DMS153 (cell line): ENCODE measurements around the gene ELK1.
A peak's percentile ranks its signal among the peaks of the same experiment; 100 is the strongest.
"Not testable (repeated sequence)": the region's sequence is repeated elsewhere in the genome, so short reads cannot be mapped to it uniquely, and the experiment has no call there.

Source experiments
- DNase-seq: peaks from one replicate; lab custom pipeline; 2025; lab: John Stamatoyannopoulos, UW

ELK1 gene, protein sequence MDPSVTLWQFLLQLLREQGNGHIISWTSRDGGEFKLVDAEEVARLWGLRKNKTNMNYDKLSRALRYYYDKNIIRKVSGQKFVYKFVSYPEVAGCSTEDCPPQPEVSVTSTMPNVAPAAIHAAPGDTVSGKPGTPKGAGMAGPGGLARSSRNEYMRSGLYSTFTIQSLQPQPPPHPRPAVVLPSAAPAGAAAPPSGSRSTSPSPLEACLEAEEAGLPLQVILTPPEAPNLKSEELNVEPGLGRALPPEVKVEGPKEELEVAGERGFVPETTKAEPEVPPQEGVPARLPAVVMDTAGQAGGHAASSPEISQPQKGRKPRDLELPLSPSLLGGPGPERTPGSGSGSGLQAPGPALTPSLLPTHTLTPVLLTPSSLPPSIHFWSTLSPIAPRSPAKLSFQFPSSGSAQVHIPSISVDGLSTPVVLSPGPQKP

DNA sequence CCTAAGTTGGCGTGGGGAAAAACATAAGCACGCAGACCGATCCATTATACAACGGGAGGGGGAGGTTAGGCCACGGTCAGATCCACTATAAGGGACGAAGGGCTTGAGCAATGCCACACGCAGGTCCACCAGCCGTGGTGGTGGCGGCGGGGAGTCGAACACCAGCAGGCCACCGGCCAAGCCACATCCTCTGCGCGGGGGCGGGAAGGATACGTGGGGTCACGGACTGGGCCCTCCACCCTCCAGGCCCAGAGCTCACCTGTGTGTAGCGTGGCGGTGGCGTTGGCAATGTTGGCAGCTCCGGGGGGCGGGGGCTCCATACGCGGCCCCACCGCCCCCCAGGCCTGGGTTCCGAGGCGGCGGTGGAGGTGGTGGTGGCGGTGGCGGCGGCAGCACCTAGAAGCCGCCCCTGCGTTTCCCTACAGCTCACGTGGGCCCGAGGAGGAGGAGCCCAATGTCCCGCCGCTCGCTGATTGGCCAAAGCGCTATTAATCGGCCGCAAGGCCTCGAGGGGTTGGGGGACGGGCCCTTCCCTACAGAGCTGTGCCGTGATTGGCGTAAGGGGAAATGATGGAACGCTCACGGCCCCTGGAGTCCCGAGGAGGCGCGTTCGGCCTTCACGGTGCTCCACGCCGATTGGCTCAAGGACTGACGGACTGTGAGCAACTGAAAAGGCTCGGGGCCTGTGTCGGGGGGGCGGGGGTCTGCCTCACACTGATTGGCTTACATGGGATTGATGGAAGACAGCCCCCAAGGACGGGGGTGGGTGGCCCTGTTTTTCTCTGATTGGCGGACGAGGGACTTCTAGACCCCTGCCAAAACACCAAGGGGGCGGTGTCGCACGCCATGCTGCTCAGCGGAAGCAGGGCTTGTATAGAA lies at the start of gene ELK1:
ELK1 (minus strand) TSS at position 400 of the 879 bp plus-strand sequence. CDS start 9,122 bp downstream, outside the sequence.
- peak; percentile 92 for DNase-seq

DNA sequence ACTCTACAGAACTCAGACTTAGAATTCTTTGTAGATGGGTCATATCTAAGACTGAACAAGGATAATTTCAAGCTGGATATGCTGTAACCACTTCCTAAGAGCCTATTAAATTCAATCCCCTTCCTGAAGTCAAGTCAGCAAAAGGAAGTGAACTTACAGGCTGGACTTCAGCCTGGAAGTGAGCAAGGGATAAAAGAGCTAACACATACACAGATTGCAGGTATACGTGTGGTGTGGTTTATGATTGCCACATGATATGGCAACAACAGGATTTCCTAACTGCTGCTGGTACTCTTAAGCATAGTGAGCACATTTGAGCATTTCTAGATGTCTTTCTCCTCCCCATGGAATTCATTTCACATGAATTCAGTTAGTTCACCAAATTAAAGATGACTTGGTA lies 46.8 kb upstream of the ELK1 start:
- no peak for DNase-seq

GRCh38 chrX:47690175-47690574 lies 39.8 kb upstream of the ELK1 start:
- no peak for DNase-seq

- no peak for DNase-seq
Measured at GRCh38 chrX:47687263-47687662, 36.9 kb upstream of the ELK1 start.

GRCh38 chrX:47683829-47684205 lies 33.5 kb upstream of the ELK1 start:
- DNase-seq = no peak

- DNase-seq = no peak
Measured at GRCh38 chrX:47683184-47683828, 32.9 kb upstream of the ELK1 start.

GRCh38 chrX:47675959-47676859 lies 25.8 kb upstream of the ELK1 start:
- not testable (repeated sequence) for DNase-seq

GRCh38 chrX:47674776-47675175 lies 24.4 kb upstream of the ELK1 start:
- no peak for DNase-seq

DNA sequence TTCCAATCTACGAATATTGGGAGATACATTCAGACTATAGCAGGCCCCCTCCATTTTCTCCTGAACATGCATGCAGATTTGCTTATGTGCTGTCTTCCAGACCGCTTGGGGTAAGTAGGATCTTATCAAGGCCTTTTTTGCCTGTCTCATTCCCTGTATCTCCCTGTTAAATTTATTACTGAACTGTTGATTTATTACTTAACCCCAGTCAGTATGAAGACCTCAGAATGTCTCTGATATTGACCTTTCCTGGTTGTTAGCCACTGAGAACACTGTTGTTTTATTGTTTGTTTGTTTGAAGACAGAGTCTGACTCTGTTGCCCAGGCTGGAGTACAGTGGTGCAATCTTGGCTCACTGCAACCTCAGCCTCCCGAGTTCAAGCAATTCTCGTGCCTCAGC lies 15.4 kb upstream of the ELK1 start:
- DNase-seq = not testable (repeated sequence)

- no peak for DNase-seq
Measured at GRCh38 chrX:47664737-47665136, 14.4 kb upstream of the ELK1 start.

DNA sequence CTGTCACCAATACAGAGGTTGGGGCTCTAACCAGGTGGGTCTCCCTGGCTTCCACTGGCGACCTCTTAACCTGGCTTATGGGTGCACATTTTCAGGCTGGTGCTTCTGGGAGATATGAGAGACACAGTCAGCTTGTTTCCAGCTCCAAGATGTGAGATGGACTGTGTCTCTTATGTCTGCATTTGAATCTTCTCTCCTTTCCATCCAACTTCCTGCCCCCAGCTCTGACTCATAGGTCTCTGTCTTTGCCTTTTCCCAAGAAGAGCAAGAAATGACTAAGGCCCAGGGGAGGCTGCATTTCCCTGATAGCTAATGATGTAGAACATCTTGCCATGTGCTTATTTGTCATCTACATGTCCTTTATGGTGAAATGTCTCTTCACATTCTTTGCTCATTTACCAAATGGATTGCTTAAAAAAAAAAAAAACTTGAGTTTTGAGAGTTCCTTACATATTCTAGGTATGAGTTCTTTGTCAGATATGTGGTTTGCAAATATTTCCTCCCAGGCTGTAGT lies 11.8 kb upstream of the ELK1 start:
- DNase-seq = no peak

DNA sequence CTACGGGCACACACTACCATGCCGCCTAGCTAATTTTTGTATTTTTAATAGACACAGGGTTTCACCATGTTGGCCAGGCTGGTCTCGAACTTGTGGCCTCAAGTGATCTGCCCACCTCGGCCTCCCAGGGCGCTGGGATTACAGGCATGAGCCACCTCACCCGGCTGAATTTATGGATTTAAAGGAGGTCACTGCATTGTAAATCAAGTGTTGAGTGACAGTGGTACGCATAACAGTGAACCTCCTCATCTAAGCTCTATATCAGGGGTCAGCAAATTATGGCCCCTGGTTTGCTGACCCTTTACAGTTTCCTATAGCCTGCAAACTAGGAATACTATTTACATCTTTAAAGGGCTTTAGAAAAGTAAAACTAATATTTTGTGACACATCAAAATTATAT lies 11.2 kb upstream of the ELK1 start:
- DNase-seq = no peak

DNA sequence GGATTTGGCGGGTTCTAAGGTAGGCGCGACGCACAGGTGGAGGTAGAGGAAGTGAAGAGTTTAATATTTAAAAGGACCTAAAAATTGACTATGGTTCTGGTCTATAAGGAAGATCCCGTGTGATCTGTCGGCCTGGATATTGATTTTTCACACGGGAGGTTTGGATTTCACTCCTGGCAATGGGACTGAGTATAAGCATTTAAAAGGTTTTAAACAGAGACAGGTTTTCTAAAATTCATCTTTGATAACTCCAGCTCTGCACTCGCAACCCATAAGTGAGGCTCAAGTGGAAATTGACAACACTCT lies 9.0 kb upstream of the ELK1 start:
- DNase-seq = no peak

GRCh38 chrX:47658684-47659420 lies 8.5 kb upstream of the ELK1 start, which contains the start of gene UXT:
Gene UXT, minus strand, starts transcription at chrX:47659180. Its CDS starts 253 bp downstream, at chrX:47658927.
- DNase-seq = peak; percentile 91

- DNase-seq = no peak
Measured at GRCh38 chrX:47658301-47658683, 7.9 kb upstream of the ELK1 start.

- no peak for DNase-seq
Measured at GRCh38 chrX:47651043-47651905, 911 bp upstream of the ELK1 start.

DNA sequence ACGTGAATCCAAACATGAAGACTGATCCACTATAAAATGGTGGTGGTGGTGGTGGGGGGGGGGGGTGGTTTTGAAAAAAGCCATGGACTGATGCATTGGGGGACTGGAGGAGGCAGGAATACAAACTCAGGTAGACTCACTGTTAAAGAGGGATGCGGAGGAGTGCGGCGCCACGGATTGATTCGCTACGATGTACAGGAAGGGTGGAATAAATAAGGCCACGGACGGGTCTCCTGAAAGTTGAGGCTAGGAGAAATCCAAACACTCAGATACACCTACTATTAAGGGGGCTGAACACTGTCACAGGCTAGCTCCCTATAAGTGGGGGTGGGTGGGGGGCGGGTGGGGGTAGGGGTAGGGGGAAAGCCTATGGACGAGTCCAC lies 591 bp downstream of the ELK1 start:
- DNase-seq = no peak

DNA sequence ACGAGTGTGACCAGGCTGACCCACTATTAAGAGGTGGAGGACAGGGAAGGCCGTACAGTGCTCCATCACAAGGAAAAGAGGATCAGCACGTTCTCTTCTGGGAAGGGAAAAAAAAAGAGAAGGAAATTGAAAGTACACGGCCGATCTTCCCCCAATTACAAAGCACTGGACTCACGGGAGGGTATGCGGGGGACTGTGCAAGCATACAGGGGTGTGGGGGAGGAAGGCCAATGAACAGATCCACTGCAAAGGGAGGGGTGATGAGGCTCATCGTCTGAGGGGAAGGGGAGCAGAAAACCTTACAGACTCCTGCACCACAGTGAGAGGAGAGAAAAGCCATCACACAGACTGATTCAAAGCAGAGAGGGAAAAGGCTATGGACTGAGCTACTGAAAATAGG lies 1.1 kb downstream of the ELK1 start:
- DNase-seq = no peak

DNA sequence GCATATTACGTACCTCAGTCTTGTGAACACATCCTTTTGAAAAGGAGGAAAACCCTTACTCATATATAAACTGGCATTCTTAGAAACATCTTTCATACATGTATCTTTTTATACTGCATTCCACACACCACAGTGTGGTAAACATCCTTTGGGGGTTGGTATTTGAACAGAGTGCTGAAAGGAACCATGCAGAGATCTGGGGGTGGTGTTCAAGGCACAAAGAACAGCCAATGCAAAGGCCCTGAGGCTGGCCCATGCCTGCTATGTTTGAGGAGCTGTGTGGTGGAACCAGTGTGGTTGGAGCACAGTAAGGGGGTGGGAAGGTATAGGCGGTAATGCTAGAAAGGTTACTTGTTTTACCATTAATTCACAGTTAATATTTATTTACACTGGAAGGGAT lies 2.0 kb downstream of the ELK1 start:
- DNase-seq = no peak

- DNase-seq = no peak
Measured at GRCh38 chrX:47646636-47647035, 3.7 kb downstream of the ELK1 start.
